ENCODE measurements around the gene SEMA3C. TPM values are rescaled to one million over a fixed set of nuclear protein-coding genes. Genes with fewer than 3 reads are reported as not detected.

Gene SEMA3C
- total and polyA plus RNA-seq, 8 donors, result 0.28 to 11.3 (median 1.0) TPM

GRCh38 chr7:80907612-80908011 lies 11.2 kb downstream of the SEMA3C start:
- H3K4me1 ChIP-seq, result no peaks in the 10 kb centered on the region
- ATAC-seq (no peak), FAIRE-seq (no peak), DNase-seq (no peak)
- peaks cover 0 to 5% (median 0%) of the 10 kb centered on the region in 4 donors for H3K27me3 ChIP-seq
- 59 to 61% methylated on average over 4 of the region's 4 CpGs for WGBS, 2 donors
- H3K4me3 ChIP-seq, result no peak overlapping the region
- no peak for TF ChIP-seq CTCF (IDR thresholded peaks at IDR 0.05)
- intact Hi-C loops (cut with DNase I), result no loop called here
- no peaks in the 10 kb centered on the region for H3K9me3 ChIP-seq
- H3K27ac ChIP-seq, result no peak overlapping the region
- no peaks in the 10 kb centered on the region for H3K36me3 ChIP-seq

- no peaks in the 10 kb centered on the region for H3K4me1 ChIP-seq
- WGBS, 2 donors, result 71 to 75% methylated on average over 4 of the region's 4 CpGs
- H3K27ac ChIP-seq, result no peak overlapping the region
- H3K4me3 ChIP-seq, result no peak overlapping the region
- H3K27me3 ChIP-seq, result peaks cover 0 to 5% (median 0%) of the 10 kb centered on the region in 4 donors
- no peaks in the 10 kb centered on the region for H3K36me3 ChIP-seq
- intact Hi-C loops (cut with DNase I), result no loop called here
- TF ChIP-seq CTCF (IDR thresholded peaks at IDR 0.05), result no peak
- H3K9me3 ChIP-seq, result no peaks in the 10 kb centered on the region
- FAIRE-seq (no peak), DNase-seq (no peak), ATAC-seq (no peak)
Observed at GRCh38 chr7:80907141-80907601, 11.7 kb downstream of the SEMA3C start.

GRCh38 chr7:80905334-80905733 lies 13.5 kb downstream of the SEMA3C start:
- no peak for TF ChIP-seq CTCF (IDR thresholded peaks at IDR 0.05)
- no peak for FAIRE-seq
- intact Hi-C loops (cut with DNase I), result no loop called here
- Histone ChIP-seq H3K36me3 (no peaks in the 10 kb centered on the region), H3K27ac (no peak overlapping the region), H3K4me1 (no peaks in the 10 kb centered on the region), H3K9me3 (no peaks in the 10 kb centered on the region), H3K4me3 (no peak overlapping the region), H3K27me3 (no peaks in the 10 kb centered on the region)
- 47 to 79% methylated on average over 3 of the region's 3 CpGs for WGBS, 2 donors
- DNase-seq, result no peak
- no peak for ATAC-seq

GRCh38 chr7:80902716-80903308 lies 16.0 kb downstream of the SEMA3C start:
- Histone ChIP-seq H3K9me3 (no peaks in the 10 kb centered on the region), H3K36me3 (no peaks in the 10 kb centered on the region), H3K27ac (no peak overlapping the region), H3K27me3 (no peaks in the 10 kb centered on the region), H3K4me3 (no peak overlapping the region), H3K4me1 (no peaks in the 10 kb centered on the region)
- ATAC-seq, result no peak
- DNase-seq, result no peak
- TF ChIP-seq CTCF (IDR thresholded peaks at IDR 0.05), result no peak
- no peak for FAIRE-seq
- intact Hi-C loops (cut with DNase I), result no loop called here
- 90 to 94% methylated on average over 6 of the region's 6 CpGs for WGBS, 2 donors

- FAIRE-seq (no peak), DNase-seq (no peak), ATAC-seq (no peak)
- no peaks in the 10 kb centered on the region for H3K9me3 ChIP-seq
- H3K27ac ChIP-seq, result no peak overlapping the region
- no peak for TF ChIP-seq CTCF (IDR thresholded peaks at IDR 0.05)
- 92 to 100% methylated on average over 1 of the region's 1 CpG for WGBS, 2 donors
- intact Hi-C loops (cut with DNase I), result no loop called here
- no peaks in the 10 kb centered on the region for H3K27me3 ChIP-seq
- H3K4me3 ChIP-seq, result no peak overlapping the region
- H3K36me3 ChIP-seq, result no peaks in the 10 kb centered on the region
- H3K4me1 ChIP-seq, result no peaks in the 10 kb centered on the region
Observed at GRCh38 chr7:80902019-80902418, 16.8 kb downstream of the SEMA3C start.

Data from pancreas (tissue), 10 donors.